Measurements from ENCODE around the gene PFN3.

- TF ChIP-seq CTCF (IDR thresholded peaks at IDR 0.05) (no peak), EP300 (IDR thresholded peaks at IDR 0.05) (no peak), POLR2AphosphoS5 (IDR thresholded peaks at IDR 0.05) (no peak)
Measured at GRCh38 chr5:177445917-177446199, 45.4 kb upstream of the PFN3 start.

All from stomach (tissue), 4 donors.